Lower lobe of right lung (tissue), 2 donors: ENCODE measurements around the gene SEMA4A. TPM values are rescaled to one million over a fixed set of nuclear protein-coding genes. Genes with fewer than 3 reads are reported as not detected.
A peak's percentile ranks its signal among the peaks of the same experiment; 100 is the strongest.

Source experiments
- ATAC-seq, 2 donors: fragments of 200-7000 bp; cut with Tn5 transposase; one replicate each; pipeline ENCODE4 v1.9.1; 2020 to 2022; ENCODE audit warnings: mild to moderate bottlenecking in 2 of 2, moderate library complexity in 2 of 2
- DNase-seq: peaks from one replicate; pipeline ENCODE4 v3.0.0-alpha.2; 2020
- H3K27ac ChIP-seq: fragments of 200-600 bp; one replicate; pipeline ENCODE4 v1.8.0; 2022
- H3K27me3 ChIP-seq: fragments of 200-600 bp; one replicate; pipeline ENCODE4 v1.8.0; 2022; ENCODE audit warnings: low read depth
- H3K36me3 ChIP-seq: fragments of 200-600 bp; one replicate; pipeline ENCODE4 v1.8.0; 2022; ENCODE audit warnings: mild to moderate bottlenecking
- H3K4me1 ChIP-seq: fragments of 200-600 bp; one replicate; pipeline ENCODE4 v1.8.0; 2022
- H3K4me3 ChIP-seq: fragments of 200-600 bp; one replicate; pipeline ENCODE4 v1.8.0; 2022; ENCODE audit warnings: mild to moderate bottlenecking
- H3K9me3 ChIP-seq: fragments of 200-600 bp; one replicate; pipeline ENCODE4 v1.8.0; 2022
- CTCF ChIP-seq: fragments of 200-600 bp; IDR thresholded peaks from one replicate; pipeline ENCODE4 v1.8.0; 2022; ENCODE audit warnings: antibody characterized with exemption, mild to moderate bottlenecking
- intact Hi-C: fragments of 100-400 bp; cut with DNase I; formaldehyde crosslinking; loops from one replicate; pipeline ENCODE4 v1.11.0; 2022
- total RNA-seq: library from RNA; stranded (reverse); fragmentation: NEBNext Ultra II Directional; extraction: Animal tissue kit (Norgen Biotek cat#: 25700); gene quantifications from one replicate; pipeline ENCODE4 v1.2.1, GENCODE V29; 2021
- donor health status: DM: no; HTN: yes; CAD: no; lungs with severe emphysema.

Gene SEMA4A
- total RNA-seq, 1 donor from 2014 or later = 28.9 TPM

- DNase-seq (no peak), ATAC-seq (no peak)
- Histone ChIP-seq H3K36me3 (no peaks in the 10 kb centered on the region), H3K4me3 (no peak overlapping the region), H3K4me1 (peaks cover 43% of the 10 kb centered on the region), H3K9me3 (no peaks in the 10 kb centered on the region), H3K27ac (no peak overlapping the region), H3K27me3 (no peaks in the 10 kb centered on the region)
- intact Hi-C loops = no loop called here
- no peak for TF ChIP-seq CTCF
Measured at GRCh38 chr1:156157506-156157905, 4.1 kb downstream of the SEMA4A start.

- Histone ChIP-seq H3K36me3 (no peaks in the 10 kb centered on the region), H3K27ac (no peak overlapping the region), H3K4me3 (no peak overlapping the region), H3K9me3 (no peaks in the 10 kb centered on the region), H3K4me1 (peaks cover 43% of the 10 kb centered on the region), H3K27me3 (no peaks in the 10 kb centered on the region)
- ATAC-seq (no peak), DNase-seq (no peak)
- intact Hi-C loops = no loop called here
- no peak for TF ChIP-seq CTCF
Measured at GRCh38 chr1:156157966-156158365, 4.6 kb downstream of the SEMA4A start.

- ATAC-seq = peak in 1 of 2 donors; percentile 4
- H3K36me3 ChIP-seq = no peaks in the 10 kb centered on the region
- H3K4me1 ChIP-seq = peaks cover 32% of the 10 kb centered on the region
- intact Hi-C loops = no loop called here
- H3K4me3 ChIP-seq = peak overlapping the region; percentile 52
- peak overlapping the region; percentile 53 for H3K27ac ChIP-seq
- TF ChIP-seq CTCF = no peak
- H3K27me3 ChIP-seq = no peaks in the 10 kb centered on the region
- DNase-seq = no peak
- no peaks in the 10 kb centered on the region for H3K9me3 ChIP-seq
Measured at GRCh38 chr1:156160000-156160742, 6.8 kb downstream of the SEMA4A start.

- TF ChIP-seq CTCF = no peak
- Histone ChIP-seq H3K27me3 (no peaks in the 10 kb centered on the region), H3K36me3 (no peaks in the 10 kb centered on the region), H3K4me3 (peak overlapping the region; percentile 52), H3K9me3 (no peaks in the 10 kb centered on the region), H3K27ac (peak overlapping the region; percentile 53), H3K4me1 (peaks cover 27% of the 10 kb centered on the region)
- intact Hi-C loops = no loop called here
- DNase-seq (peak; percentile 69), ATAC-seq (peak; percentile 41 to 73)
Measured at GRCh38 chr1:156160743-156161171, 7.4 kb downstream of the SEMA4A start.

- TF ChIP-seq CTCF = no peak
- intact Hi-C loops = no loop called here
- DNase-seq (peak; percentile 68), ATAC-seq (peak; percentile 67 to 83)
- H3K36me3 ChIP-seq = no peaks in the 10 kb centered on the region
- no peaks in the 10 kb centered on the region for H3K9me3 ChIP-seq
- peaks cover 27% of the 10 kb centered on the region for H3K4me1 ChIP-seq
- peak overlapping the region; percentile 75 for H3K27ac ChIP-seq
- no peak overlapping the region for H3K4me3 ChIP-seq
- H3K27me3 ChIP-seq = no peaks in the 10 kb centered on the region
Measured at GRCh38 chr1:156162430-156163037, 9.1 kb downstream of the SEMA4A start.
